Inferior parietal cortex (tissue), 1 donor: ENCODE results near the gene SRGAP3.
A peak's percentile ranks its signal among the peaks of the same experiment; 100 is the strongest.

Source experiments
- DNase-seq: peaks from one replicate; pipeline ENCODE4 v3.0.0-alpha.2; 2016; ENCODE audit errors: extremely low spot score

The SRGAP3 gene

DNA sequence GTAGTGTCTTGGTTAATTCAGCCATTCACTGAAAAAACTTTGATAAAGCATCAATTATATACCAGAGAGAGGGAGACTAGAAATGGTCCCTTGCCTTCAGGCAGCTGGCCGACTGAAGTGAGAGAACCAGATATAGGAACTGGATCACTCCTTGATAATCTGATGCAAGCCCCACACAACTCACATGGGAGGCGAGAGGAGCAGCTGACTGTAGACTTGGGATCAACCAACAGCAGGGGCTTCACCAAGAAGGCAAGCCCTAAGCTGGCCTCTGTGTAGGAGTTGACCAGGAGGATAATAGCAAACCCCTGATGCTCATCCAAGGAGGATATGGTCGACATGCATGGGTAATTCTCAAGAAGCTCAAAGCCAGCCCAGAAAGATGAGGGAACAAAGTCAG lies 133.1 kb downstream of the SRGAP3 start:
- no peak for DNase-seq

DNA sequence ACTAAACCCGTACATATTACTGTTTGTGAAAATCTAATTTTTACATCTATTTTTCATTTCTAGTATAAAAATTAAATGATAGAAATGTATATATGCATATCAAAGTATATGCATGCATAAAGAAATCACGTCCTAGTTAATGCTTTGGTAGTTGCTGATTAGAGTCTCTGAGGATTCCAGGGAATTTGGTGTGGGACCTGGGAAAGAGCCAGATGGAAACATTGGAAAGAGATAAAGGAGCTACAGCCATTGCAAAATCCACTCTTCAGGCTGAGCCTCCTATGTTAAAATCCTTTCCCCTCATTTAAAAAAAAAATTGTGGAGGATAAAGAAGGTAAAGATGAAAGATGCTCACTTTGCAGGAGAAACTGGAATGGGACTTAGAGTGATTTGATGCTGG lies 134.1 kb downstream of the SRGAP3 start:
- DNase-seq = no peak

DNA sequence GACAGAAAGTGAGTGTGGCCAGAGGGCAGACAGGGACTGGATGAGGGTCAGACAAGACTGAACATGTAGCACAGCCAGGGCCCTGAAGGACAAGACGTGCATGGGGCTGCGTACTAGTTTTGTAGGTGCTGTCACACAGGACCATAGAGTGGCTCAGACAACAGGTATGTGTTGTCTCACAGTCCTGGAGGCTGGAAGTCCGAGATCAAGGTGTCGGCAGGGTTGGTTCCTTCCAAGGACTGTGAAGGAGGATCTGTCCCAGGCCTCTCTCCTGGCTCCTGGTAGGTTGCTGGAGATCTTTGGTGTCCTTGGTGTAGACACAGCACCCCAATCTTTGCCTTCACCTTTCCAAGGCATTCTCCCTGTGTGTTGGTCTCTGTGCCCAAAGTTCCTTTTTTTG lies 136.4 kb downstream of the SRGAP3 start:
- no peak for DNase-seq

DNA sequence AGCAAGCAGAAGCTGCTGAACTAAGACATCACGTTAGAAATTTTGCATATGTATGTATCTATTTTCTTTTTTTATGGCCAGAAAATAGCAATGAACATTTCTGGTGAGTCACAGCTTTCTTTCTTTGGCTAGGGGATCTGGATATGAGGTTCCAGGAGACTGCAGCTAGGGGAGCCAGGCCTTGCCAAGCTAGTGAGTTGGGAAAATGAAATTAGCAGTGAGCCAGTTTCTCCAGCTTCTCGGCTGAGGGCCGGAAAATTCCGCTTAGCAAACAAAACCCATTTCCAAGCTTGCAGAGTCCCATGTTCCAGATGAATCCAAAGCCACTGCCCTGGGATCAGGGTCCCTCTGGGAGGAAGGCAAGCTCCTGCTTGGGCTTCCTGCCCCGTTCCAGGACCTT lies 137.6 kb downstream of the SRGAP3 start:
- DNase-seq = peak; percentile 70

DNA sequence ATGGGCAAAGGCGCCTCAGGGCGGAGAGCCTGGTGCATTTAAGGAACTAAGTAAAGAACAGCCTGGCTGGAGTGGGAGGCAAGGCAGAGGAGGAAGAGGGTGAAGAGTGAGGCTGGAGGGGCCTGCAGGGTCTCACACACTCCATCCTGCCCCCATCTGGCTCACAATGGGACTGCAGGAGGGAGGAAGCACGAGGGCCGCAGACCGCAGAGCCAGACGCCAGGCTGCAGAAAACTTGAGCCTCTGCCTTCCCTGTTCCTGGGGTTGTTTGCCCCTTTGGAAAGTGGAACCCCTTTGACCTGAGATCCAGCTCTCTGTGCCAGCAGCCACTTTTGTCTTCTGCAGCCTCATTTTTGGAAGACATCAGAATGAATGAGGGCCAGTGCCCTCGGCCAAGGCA lies 138.0 kb downstream of the SRGAP3 start:
- DNase-seq = no peak

DNA sequence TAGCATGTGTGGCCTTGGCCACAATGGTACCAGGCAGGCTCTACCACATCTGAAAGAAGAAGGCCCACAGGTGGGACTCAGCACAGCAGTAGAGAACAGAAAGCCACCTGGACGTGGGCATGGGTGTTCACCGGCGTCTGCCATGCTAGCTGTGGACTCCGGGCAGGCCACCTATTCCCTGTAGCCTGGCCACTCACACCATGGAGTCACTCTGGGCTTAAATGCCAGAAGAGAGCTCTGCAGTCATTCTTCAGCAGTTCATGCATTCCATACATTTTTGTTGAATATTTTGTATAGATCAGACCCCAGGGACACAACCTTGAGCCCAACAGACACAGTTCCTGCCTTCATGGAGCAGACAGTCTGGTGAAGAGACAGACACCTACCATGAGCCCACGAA lies 138.6 kb downstream of the SRGAP3 start:
- no peak for DNase-seq

DNA sequence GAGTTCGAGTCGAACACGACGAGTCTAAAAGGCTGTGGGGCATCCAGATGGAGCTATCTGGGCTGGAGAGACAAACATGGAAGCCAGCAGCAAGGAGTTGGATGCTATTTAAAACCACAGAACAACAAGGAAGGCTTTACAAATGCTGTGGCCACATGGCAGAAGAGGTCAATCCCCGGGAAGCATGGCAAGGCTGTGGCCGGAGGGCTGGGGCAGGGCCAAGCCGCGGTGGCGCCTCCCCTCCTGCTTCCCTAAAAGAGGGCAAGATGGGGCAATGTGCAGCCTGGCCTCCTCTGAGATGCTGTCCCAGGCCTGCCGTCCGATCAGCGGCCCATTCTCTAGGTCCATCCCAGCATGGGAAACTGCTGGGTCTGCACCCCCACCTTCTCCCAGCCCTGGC lies 139.1 kb downstream of the SRGAP3 start:
- DNase-seq = no peak

DNA sequence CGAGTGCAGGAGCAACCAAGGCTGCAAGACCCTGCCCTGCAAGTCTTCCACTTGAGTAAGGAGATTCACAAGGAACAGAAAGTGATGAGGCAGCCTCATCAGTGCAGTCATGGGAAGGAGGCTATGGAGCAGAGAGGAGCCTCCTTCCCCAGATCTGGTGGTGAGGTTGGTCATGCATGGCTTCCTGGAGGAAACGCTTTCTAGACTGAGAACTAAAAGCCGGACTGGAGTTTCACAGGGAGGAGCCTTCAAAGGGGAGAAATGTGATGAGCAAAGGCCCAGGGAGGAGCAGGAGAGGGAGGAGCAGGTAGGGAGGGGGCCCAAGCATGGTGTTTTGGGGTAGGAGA lies 139.9 kb downstream of the SRGAP3 start:
- DNase-seq = no peak

DNA sequence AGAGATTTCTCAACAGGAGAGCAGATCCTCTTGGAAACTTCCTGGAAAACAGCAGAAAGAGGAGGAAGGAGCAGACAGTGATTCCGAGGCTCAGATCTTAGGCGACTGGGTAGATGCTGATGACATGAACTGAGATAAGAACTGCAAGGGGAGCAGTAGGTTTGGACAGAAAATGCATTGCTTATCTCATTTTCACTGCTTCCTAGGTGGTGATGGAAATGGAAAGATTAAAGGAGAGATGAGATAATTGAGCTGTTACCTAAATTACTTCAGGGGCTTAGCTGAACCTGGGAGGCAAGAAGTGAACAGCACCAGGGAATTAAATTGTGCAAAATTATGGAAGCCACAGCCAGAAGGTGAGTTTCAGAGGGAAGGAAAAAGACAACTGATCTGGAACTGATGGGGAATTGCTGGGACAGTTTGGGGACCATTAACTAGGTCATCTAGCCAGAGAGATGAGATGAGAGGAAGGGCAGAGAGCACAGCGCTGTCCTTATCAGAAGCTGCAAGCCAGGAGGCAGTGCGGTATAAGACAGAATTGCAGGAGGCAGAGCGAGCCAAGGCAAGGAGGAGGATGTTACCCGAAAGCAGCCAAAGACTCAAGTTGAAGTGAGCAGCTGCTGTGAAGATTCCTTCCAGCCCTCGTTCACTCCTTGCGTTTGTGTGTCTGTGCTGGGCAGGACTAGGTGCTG lies 140.4 kb downstream of the SRGAP3 start:
- no peak for DNase-seq

DNA sequence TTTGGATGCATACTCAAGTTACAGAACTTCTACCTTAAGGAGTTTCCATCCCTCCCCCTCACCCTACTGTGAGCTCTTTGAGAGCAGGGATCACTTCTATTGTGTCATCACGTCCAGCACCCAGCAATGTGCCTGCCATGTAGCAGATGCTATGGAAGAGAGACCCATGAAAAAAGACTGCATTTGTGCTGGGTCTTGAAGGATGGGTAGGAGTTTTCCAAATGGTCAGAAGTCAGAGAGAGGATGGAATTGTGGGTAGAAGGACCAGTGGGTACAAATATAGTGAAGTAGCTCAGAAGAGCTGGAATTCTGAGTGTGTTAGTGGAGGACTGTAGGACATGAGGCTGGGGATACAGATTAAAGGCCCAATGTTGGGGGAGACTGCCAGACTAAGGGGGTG lies 141.7 kb downstream of the SRGAP3 start:
- DNase-seq = no peak

DNA sequence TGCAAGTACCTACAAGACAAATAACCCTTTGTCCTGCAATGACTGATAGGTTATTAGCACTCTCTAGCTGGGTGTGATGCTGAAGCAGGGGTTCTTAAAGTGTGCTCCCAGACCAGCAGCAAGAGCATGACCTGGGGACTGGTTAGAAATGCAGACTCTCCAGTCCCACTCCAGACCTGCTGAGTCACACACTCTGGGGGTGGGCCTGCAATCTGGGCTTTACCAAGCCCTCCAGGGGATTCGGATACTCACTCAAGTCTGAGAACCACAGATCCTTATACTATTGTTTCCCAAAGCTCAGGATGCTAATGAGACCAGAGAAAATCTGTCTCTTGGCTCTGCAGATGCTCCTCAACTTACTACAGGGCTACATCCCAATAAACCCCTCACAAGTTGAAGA lies 144.0 kb downstream of the SRGAP3 start:
- no peak for DNase-seq

DNA sequence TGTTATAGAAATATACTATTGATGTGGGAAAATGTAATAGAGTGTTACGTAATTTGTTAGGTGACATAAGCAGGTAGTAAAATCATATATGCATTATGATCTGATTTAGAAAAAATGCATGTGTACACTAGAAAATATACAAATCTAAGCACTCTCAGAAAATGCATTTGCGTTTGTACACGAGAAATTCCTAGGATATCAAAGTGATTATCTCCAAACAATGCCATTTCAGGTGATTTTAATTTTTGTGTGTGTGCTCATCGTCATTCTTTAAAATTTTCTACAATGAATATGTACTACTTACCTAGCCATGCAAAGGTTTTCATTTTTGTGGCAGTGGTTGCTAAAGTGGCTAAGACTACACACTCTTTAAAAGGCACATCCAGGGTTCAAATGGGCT lies 145.3 kb downstream of the SRGAP3 start:
- no peak for DNase-seq

DNA sequence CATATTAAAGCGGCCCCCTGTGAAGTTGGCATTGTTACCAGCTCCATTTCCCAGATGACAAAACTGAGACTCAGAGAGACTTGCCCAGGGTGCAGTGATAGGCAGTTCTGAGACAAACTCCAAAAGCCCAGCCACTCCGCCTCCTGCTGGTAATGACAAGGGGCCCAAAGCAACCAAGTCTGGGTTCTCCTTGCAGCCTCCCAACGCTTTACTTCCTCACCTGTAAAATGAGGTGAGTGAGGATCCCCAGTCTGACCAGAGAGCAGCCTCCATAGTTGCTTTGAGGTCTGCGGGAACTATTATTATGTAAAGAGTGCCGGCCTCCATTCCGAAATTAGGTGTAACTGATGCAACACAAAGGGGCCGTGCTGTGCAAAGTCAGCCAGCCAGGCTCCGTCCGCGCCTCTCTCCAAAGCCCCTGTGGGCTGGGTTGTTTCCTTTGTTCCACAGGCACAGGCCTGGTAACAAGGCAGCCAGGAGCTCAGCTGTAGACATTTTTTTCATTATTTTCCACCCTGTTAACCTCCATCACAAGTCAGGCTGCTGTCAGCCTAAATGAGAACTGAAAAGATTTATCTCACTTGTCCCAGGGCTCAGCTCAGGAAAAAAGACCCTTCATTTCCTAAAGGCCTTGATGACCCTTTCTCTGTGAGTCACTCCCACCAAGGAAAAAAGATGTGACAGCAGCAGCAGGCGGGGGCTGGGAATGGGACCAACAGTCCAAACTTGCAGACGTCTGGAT lies 147.0 kb downstream of the SRGAP3 start:
- no peak for DNase-seq

DNA sequence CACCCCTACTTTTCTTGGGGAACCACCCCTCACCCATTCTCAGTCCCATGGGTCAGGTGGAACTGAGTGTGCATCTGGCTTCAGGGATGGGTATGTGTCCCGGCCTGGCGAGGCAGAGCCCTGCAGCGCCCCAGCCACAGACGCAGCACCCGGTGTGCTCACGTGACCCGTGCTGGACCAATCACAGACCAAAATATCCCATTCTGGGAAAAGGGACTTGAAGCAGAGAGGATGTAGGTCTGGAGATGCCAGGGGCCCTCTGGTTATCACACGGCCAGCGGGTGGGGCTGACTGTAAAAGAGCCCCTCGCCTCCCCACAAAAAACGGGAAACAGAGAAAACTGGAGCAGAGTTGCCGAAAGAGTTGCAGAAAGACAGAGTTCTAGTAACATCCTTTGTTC lies 148.2 kb downstream of the SRGAP3 start:
- DNase-seq = peak; percentile 62

DNA sequence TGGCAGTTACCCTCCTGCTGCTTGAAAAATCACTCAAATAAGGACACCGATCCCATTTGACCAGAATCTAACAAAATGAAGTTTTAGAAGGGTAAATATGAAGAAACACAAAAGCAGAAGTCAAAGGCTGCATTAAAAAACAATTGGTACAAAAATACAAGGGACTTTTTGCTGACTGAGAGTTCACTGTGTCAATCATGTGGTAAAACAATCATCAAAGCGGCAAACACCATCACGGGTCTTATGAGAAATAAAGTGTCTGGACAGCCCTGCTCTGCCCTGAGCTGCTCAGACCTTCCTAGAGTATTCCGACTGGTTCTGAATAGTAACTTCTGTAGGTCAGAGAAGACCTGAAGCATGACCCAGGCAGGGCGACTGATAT lies 148.9 kb downstream of the SRGAP3 start:
- no peak for DNase-seq

DNA sequence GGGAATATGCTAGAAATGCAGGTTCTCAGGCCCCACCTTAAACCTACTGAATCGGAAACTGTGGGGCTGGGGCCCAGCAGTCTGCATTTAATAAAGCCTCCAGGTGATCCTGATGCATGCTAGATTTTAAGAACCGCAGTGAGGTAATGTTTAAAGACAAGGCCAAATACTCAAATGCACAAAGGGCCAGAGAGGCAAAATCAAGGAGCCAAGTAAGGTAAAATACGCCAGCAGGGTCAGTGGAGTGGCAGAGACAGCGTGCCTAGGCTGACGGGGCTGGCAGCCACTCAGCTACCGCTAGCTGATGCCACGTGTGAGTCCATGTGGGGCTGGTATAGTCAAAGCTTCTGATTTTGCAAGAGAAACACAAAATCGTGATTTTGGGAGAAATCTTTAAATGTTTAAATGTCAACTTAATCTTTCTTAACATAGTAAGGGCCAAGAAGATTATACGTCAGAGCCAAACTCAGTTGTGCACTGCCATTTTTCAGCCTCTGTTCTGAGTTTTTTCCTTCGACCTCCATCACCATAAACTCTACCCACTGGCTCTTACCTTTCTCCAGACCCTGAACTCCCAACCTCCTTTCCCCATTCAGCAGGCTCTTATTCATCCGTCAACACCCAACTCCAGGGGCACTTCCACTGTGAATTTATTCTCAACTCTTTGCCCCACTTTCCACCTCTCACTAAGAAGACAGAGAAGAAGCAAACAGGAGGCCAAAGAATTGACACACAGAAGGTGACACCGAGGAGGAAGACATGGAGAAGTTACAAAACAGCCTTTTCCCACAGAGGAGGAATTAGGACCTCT lies 149.5 kb downstream of the SRGAP3 start:
- no peak for DNase-seq

DNA sequence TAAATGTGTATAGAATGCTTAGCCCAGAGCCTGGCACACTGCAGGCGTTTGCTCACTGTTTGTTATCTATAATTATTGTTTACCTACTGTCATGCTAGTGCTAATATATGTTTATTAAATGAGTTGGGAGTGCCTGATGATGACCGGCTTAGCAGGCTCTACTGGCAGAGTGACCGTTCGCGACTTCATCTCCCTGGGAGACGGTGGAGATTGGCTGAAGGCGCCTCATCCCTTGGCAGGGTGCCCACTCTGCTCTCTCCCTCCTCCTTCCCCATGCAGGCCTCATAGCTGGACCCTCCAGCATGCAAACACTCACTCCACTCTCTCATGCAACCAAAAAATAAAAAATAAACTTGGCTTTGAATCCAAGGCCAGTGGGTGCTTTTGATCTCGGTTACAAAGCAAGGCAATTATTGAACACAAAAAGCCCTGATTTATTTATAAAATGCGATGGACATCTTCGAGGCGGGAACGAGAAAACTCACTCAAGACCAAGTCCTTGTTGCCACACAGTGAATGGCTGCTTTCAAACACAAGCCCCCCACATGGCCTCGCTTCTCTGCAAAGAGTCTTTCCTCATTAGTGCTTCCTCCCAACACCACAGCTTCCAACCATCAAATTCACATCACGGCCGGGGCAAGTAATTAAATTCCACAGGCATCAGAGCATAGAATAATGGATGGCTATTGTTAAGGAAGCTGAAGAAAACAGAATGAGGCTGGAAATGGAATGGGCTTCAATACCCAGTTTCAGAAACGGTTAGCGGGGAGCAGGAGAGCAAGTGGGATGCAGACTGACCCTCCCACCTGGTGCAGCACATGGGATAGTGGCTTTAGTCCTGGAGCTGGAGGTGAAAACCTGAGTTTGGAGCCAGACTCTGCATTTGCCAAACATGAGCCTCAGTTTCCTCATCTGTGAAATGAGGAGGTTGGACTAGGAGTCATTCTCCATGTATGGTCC lies 150.4 kb downstream of the SRGAP3 start:
- peak; percentile 70 for DNase-seq

DNA sequence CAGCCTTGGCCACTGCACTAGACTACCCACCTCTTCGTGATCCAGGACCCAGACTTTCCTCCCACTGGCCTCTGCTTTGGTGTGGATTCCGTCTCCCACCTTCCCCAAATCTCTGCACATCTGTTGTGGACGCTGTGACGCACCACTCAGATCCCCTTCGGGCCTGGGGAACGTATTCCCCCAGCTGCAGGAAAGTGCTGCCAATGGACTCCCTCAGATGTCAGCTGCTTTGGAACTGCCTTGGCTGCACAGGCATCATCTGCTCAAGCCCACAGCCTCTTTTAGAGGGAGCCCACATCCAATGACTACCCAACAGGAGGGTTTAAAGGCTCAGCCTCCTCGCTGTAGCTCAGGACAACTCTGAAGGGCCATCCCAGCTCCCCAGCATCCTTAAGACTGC lies 152.0 kb downstream of the SRGAP3 start:
- DNase-seq = no peak

DNA sequence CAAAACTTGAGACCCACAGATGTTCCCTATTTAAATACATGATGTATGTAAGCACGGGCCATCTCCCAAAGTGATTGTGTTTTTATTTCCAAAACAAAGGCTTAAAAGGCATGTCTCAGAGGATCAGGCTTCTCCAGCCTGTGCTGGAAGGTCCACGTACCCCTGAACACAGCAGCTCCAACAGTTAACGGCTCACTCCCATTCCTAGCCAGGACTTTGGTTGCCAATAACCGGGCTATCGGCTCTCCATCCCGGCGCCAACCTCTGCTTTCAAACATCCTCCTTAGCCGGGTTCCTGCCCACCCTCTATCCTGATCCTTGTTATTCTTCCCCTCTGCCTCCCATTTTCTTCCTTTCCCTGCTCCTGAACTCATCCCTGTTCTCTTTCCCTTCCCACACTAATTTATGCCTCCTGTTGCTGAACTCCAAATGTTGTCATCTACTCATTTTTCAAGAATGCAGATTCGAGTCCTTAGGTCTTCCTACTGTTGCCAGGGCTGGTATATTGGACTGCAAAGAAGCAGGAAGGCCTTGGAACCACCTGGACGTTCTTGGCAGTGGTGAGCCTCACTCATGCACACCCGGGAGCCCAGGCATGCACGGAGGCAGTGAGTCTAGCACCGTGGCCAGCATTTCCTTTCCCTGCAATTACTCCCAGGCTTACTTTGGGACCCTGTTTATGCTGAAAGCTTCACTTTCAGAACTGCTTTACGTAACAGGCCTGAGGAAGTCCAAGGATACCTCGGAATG lies 157.8 kb downstream of the SRGAP3 start:
- no peak for DNase-seq

DNA sequence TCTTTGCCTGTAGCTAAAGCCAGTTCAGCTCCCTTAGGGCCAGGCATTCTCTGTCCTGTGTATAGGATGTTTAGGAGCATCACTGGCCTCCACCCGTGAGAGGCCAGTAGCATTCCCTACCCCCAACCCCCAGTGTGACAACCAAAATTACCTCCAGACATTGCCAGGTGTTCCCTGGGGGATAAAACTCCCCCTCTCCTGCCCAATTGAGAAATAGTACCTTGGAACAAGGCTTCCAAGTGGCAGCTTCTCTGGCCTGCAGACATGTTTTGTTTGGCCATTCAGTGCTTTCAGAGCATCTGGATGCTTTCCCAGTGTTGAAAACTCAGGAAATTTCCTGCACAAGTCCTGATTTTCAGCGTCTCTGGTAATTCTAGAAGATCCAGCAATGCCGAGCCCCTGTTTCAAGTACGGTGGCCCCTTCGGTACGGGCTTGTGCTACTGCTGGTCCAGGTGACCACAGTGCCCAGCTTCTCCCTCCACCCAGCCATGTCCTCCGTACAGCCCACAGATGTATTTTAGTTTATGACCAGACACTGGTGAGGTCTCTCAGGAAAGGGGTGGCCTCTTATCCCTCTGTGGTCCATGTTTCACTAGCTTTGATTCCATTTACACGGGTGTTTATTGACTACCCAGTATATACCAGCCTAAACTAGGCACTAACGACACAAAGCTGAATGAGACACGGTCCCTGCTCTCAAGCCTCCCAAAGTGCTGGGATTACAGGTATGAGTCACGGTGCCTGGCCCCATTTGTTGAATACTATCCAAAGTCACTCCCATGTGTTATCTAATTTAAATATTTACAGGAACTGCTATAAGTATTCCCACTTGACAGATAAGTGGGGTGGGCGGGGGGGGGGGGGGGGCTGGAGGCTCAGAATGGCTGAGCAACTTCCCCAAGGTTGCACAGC lies 160.7 kb downstream of the SRGAP3 start:
- DNase-seq = peak; percentile 47
